D721Med (cell line): ENCODE data around the gene METTL27.

Experiments
- DNase-seq: peaks from one replicate; pipeline ENCODE4 v3.0.0; 2011; ENCODE audit warnings: low spot score; ENCODE audit not compliant: insufficient read length
- FAIRE-seq: peaks from 2 replicates; lab custom pipeline; 2011; peaks lifted over from hg19 to GRCh38; lab: Jason Lieb, UNC
- TF ChIP-seq, protein P1 (sequence below): IDR thresholded peaks from 2 replicates; pipeline ENCODE4 v1.5.1; 2012; ENCODE audit warnings: mild to moderate bottlenecking, control low read depth; ENCODE audit not compliant: insufficient read depth; ENCODE audit errors: missing control alignments

The METTL27 gene

DNA sequence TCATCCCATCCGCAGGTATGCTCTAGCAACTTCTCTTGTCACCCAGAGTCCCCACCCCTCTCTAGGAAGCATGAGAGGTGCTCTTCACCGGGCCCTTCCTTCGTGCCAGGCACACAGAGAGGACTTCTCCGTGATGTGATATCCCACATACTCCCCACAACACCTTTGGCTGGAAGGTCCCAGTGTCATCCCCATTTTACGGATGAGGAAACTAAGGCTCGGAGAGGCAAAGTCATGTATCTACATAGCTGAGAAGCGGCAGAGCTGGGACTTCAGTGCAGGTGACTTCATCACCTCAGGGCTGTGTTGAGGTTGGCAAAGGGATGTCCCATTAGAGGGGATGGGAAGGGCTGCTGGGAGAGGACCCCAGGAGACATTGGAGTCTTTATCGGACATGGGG lies 34.0 kb upstream of the METTL27 start:
- FAIRE-seq (no peak), DNase-seq (no peak)
- TF ChIP-seq, protein P1, sequence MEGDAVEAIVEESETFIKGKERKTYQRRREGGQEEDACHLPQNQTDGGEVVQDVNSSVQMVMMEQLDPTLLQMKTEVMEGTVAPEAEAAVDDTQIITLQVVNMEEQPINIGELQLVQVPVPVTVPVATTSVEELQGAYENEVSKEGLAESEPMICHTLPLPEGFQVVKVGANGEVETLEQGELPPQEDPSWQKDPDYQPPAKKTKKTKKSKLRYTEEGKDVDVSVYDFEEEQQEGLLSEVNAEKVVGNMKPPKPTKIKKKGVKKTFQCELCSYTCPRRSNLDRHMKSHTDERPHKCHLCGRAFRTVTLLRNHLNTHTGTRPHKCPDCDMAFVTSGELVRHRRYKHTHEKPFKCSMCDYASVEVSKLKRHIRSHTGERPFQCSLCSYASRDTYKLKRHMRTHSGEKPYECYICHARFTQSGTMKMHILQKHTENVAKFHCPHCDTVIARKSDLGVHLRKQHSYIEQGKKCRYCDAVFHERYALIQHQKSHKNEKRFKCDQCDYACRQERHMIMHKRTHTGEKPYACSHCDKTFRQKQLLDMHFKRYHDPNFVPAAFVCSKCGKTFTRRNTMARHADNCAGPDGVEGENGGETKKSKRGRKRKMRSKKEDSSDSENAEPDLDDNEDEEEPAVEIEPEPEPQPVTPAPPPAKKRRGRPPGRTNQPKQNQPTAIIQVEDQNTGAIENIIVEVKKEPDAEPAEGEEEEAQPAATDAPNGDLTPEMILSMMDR, result no peak

DNA sequence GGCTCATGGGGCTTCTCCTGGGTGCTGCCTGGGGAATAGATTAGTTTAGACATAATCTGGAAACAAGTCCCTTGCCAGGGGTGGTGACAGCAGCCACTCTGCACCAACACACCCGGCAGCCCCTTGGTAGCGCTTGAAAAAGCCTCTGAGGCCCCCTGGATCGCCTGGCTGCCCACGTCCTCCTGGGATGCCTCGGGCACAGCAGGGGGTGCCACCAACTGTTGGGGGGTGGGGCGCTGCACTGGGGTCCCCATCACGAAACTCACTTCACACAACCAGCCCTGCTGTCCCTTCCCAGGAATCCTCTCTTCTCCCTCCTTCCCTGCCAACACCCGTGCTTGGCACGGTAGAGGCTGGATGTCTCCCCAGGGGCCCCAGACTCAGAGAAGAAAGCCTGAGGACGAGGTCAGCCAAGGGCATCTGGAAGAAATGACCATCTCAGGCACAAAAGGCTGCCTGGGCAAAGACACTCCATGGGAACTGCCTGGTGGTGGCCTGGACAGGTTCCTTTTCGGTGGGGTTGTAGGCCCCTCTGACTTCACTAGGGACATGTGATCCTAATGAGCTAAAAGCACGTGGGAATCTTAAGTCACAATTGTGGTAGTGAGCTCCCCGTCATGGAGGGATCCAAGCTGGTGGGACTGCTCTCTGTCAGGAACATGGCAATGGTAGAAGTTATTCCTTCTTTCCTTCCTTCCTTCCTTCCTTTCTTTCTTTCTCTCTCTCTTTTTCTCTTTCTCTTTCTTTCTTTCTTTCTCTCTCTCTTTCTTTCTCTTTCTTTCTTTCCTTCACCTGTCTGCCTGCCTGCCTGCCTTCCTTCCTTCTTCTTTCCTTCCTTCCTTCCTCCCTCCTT lies 30.0 kb upstream of the METTL27 start:
- TF ChIP-seq, protein P1, result no peak
- FAIRE-seq, result no peak
- DNase-seq, result no peak

DNA sequence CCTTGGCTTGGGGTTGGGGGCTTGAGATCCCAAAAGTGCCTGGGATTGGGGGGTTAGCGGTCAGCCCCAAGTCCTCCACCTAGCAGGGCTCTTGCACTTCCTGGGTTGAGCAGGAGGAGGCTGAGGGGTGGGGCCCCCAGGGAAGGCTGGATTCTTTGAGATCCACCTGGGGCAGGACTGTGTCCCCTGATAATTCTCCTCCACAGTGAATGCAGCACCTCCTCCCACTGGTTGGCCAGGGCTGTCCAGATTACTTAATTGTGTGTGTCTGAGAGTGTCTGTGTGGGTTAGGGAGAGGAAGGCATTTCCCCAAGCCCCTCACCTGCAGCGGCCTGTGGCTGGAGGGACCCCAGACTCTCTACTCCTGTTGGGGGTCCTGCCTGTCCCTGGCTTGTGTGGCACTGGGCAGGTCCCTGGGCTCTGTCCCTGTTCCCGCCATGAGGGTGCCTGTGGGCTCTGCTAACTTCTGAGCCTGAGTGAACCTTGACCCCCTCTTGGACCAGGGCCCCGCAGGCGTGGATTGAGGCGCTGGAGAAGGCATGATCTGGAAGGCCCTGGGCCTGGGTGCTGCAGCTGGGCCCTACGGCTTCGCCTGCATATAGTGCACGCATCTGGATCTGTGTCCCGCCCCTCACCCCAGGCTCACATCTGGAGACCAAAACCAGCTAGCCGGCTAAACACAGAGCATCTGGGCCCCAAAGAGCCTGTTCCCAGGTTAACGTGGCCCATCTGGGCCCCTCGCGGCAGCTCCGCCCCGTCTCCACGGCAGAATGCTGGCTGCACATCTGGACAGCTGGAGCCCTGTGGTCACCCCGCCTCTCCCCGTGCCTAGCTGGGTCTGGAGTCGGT lies 29.1 kb upstream of the METTL27 start:
- no peak for FAIRE-seq
- no peak for DNase-seq
- TF ChIP-seq, protein P1, result no peak

- DNase-seq, result no peak
- TF ChIP-seq, protein P1, result no peak
These were observed 27.8 kb upstream of the METTL27 start for GRCh38 chr7:73870041-73870492.

DNA sequence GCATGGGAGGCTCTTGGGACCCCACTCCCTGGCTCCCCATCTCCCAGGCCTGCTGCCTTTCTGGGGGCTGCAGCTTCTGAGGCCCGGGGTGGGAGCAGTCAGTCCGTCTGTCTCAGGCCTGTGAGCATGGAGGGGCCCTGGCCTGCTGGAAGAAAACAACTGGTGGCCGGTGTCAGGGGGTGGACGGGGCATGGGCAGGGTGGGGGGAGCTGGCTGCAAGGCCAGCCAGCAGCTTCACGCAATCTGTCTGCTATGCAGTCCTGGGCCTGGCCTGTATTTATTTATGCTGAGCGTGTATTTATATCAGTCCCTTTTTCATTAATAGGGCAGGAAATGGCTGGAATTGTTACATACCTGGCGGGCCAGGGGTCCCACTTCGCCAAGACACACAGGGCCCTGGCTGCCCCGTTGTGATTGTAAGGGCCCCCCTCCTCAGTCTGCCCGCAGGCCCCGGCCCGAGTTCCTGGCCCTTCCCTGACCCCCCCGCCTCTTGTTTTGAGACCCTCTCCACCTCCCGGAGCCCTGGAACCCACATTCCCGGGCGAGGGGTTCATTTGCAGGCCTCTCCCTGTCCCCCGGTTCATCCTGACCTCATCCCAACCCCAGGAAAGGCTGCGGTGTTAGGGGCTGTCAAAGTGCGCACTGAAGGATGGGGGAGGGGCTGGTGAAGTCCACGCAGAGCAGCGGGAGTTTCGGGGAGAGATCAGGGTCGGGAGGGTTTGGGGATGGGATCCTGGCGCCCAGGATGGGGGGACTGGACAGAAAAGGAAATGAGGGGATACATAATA lies 26.9 kb upstream of the METTL27 start:
- no peak for DNase-seq
- TF ChIP-seq, protein P1, result no peak
- no peak for FAIRE-seq

More at GRCh38 chr7:73870041-73870492, 27.8 kb upstream of the METTL27 start:
- no peak for FAIRE-seq

GRCh38 chr7:73866446-73866767 lies 24.1 kb upstream of the METTL27 start:
- DNase-seq (no peak), FAIRE-seq (no peak)
- TF ChIP-seq, protein P1, result no peak
